BJ (cell line): Measurements from ENCODE around the gene TNS1. TPM values are rescaled to one million over a fixed set of nuclear protein-coding genes. Genes with fewer than 3 reads are reported as not detected.

ENCODE experiments used
- CTCF ChIA-PET: fragments of 350-600 bp; formaldehyde crosslinking; extraction: SDS; loops from one replicate; lab custom pipeline; 2021; ENCODE audit warnings: antibody characterized with exemption, inconsistent platforms; lab: Yijun Ruan, JAX
- POLR2A ChIA-PET: fragments of 300-600 bp; sonication (Branson Sonifier 250); formaldehyde crosslinking; extraction: SDS; loops from one replicate; lab custom pipeline; 2021; ENCODE audit warnings: antibody characterized with exemption; lab: Charles Lee
- DNase-seq: peaks from one replicate; pipeline ENCODE4 v3.0.0-alpha.2; 2011; ENCODE audit warnings: low read depth
- H3K27me3 ChIP-seq: 2 replicates; pipeline ENCODE4 v1.6.0; 2011; ENCODE audit warnings: low read length; ENCODE audit not compliant: control insufficient read depth, insufficient read depth
- H3K36me3 ChIP-seq: 2 replicates; pipeline ENCODE4 v1.5.1; 2011; ENCODE audit warnings: low read length; ENCODE audit not compliant: control insufficient read depth, insufficient read depth
- H3K4me3 ChIP-seq: 2 replicates; pipeline ENCODE4 v1.5.1; 2011; ENCODE audit warnings: low read depth, mild to moderate bottlenecking, control low read depth, low read length
- CTCF ChIP-seq: IDR thresholded peaks from 2 replicates; pipeline ENCODE4 v1.5.1; 2011; ENCODE audit warnings: low read depth, mild to moderate bottlenecking, control low read depth, inconsistent platforms, low read length, moderate library complexity; ENCODE audit not compliant: insufficient read depth
- polyA plus RNA-seq: library from polyadenylated mRNA; depleted of rRNA; stranded (reverse); fragments of >200 nt; gene quantifications from 2 replicates; pipeline ENCODE4 v1.2.3, GENCODE V29; 2011

Gene TNS1
- polyA plus RNA-seq, 1 experiment = 35.6 TPM

- H3K4me3 ChIP-seq = no peak overlapping the region
- no peak for DNase-seq
- H3K27me3 ChIP-seq = no peaks in the 10 kb centered on the region
- POLR2A ChIA-PET = no interaction called here
- H3K36me3 ChIP-seq = no peaks in the 10 kb centered on the region; the same call in 1 of the 2 replicates
- CTCF ChIA-PET = no interaction called here
- no peak for TF ChIP-seq CTCF
These were observed 61.5 kb downstream of the TNS1 start for GRCh38 chr2:217941339-217941738.

- no peak for TF ChIP-seq CTCF
- CTCF ChIA-PET = no interaction called here
- Histone ChIP-seq H3K36me3 (no peaks in the 10 kb centered on the region; the same call in 1 of the 2 replicates), H3K27me3 (no peaks in the 10 kb centered on the region), H3K4me3 (no peak overlapping the region)
- POLR2A ChIA-PET = no interaction called here
- DNase-seq = no peak
These were observed 62.3 kb downstream of the TNS1 start for GRCh38 chr2:217940261-217941220.

- ChIA-PET POLR2A (no interaction called here), CTCF (interaction anchor here (1.3 kb wide), 1 partner anchor 26 kb away, joined by 3 read pairs; no protein-coding TSS in a partner anchor)
- no peak for TF ChIP-seq CTCF
- no peak overlapping the region for H3K4me3 ChIP-seq
- H3K36me3 ChIP-seq = no peaks in the 10 kb centered on the region; the same call in 1 of the 2 replicates
- DNase-seq = no peak
- no peaks in the 10 kb centered on the region for H3K27me3 ChIP-seq
These were observed 63.1 kb downstream of the TNS1 start for GRCh38 chr2:217939629-217940245.

- no peak for TF ChIP-seq CTCF
- Histone ChIP-seq H3K36me3 (no peaks in the 10 kb centered on the region; the same call in 1 of the 2 replicates), H3K27me3 (no peaks in the 10 kb centered on the region), H3K4me3 (no peak overlapping the region)
- CTCF ChIA-PET = interaction anchor here (1.3 kb wide), 1 partner anchor 26 kb away, joined by 3 read pairs; no protein-coding TSS in a partner anchor
- POLR2A ChIA-PET = no interaction called here
- no peak for DNase-seq
These were observed 63.6 kb downstream of the TNS1 start for GRCh38 chr2:217939220-217939619.

GRCh38 chr2:217938036-217938435 lies 64.8 kb downstream of the TNS1 start:
- H3K27me3 ChIP-seq = no peaks in the 10 kb centered on the region
- POLR2A ChIA-PET = no interaction called here
- CTCF ChIA-PET = interaction anchor here (1.2 to 2.3 kb wide), 2 partner anchors 39 to 97 kb away, joined by 4 to 7 read pairs; no protein-coding TSS in a partner anchor

More at GRCh38 chr2:217938036-217938435, 64.8 kb downstream of the TNS1 start:
- TF ChIP-seq CTCF = no peak
- DNase-seq = no peak
- no peak overlapping the region for H3K4me3 ChIP-seq
- H3K36me3 ChIP-seq = no peaks in the 10 kb centered on the region; the same call in 1 of the 2 replicates
